GM21786 (cell line): ENCODE measurements around the gene CAPN5.

ENCODE experiments used
- ATAC-seq: cut with Tn5 transposase; IDR thresholded peaks from one replicate; pipeline ENCODE4 v1.9.1; 2021; ENCODE audit not compliant: unreplicated experiment

CAPN5 gene

GRCh38 chr11:77082838-77083565 lies 16.2 kb downstream of the CAPN5 start:
- ATAC-seq = no peak

GRCh38 chr11:77083566-77084245 lies 16.9 kb downstream of the CAPN5 start:
- no peak for ATAC-seq

GRCh38 chr11:77084581-77085191 lies 17.9 kb downstream of the CAPN5 start:
- no peak for ATAC-seq

GRCh38 chr11:77085652-77086051 lies 18.9 kb downstream of the CAPN5 start:
- no peak for ATAC-seq

GRCh38 chr11:77086521-77087472 lies 20.0 kb downstream of the CAPN5 start:
- ATAC-seq = no peak

- ATAC-seq = no peak
Observed at GRCh38 chr11:77087723-77088225, 21.0 kb downstream of the CAPN5 start.

- no peak for ATAC-seq
Observed at GRCh38 chr11:77088236-77089003, 21.6 kb downstream of the CAPN5 start.

GRCh38 chr11:77089004-77089545 lies 22.3 kb downstream of the CAPN5 start:
- no peak for ATAC-seq

- ATAC-seq = no peak
Observed at GRCh38 chr11:77090046-77090372, 23.2 kb downstream of the CAPN5 start.

GRCh38 chr11:77090373-77091111 lies 23.8 kb downstream of the CAPN5 start:
- ATAC-seq = no peak

GRCh38 chr11:77091146-77091940 lies 24.6 kb downstream of the CAPN5 start:
- peak; percentile 70 for ATAC-seq

- no peak for ATAC-seq
Observed at GRCh38 chr11:77092382-77092781, 25.6 kb downstream of the CAPN5 start.

- no peak for ATAC-seq
Observed at GRCh38 chr11:77093056-77093891, 26.5 kb downstream of the CAPN5 start.

- ATAC-seq = no peak
Observed at GRCh38 chr11:77093987-77094840, 27.4 kb downstream of the CAPN5 start.

- ATAC-seq = no peak
Observed at GRCh38 chr11:77094841-77095365, 28.1 kb downstream of the CAPN5 start.
